Measurements from ENCODE around the gene OR51L1.

Gene OR51L1

DNA sequence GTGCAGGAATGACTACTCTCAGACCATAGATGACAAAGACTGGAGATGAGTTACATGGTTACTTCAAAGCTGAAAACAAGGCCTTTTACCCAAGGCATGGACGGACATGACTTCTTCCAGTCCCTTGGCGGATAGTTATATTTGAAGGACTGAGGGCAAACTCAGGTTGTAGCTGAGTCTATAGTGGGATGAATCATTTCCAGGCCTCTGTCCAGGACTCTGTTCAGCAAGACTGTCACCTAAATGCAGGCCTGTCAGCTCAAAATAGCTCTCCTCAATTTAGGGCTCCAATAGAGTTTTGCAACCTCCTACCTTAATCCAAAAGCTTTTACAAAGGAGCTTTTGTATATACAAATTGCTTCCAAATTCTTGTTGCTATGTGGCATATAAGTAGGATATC is 27.3 kb downstream of the OR51L1 start:
- no peak for TF ChIP-seq GATA2 (IDR thresholded peaks at IDR 0.05; ENCODE audit: low read depth, low read length)
- TF ChIP-seq GATA3 (IDR thresholded peaks at IDR 0.05; ENCODE audit: low read depth, low read length): no peak

DNA sequence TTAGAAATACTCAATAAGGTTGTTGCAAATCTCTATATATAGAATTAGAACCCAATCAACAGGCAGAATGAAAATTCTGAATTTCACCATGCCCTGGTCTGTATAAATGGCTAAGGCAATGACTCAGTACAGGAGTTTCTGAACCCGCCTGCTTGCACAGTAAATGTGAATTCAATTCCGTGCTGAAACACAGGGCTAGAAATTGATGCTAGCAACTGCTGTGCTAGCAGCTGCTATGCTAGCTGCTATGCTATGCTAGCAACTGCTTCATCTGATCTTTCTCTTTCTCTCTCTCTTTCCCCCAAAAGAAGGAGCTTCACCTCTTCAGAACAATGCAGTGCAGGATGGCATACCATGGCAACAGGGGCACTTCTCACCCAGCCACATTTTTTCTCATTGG is 42.0 kb downstream of the OR51L1 start:
- no peak for TF ChIP-seq GATA3 (IDR thresholded peaks at IDR 0.05; ENCODE audit: low read depth, low read length)
- TF ChIP-seq GATA2 (IDR thresholded peaks at IDR 0.05; ENCODE audit: low read depth, low read length): no peak

DNA sequence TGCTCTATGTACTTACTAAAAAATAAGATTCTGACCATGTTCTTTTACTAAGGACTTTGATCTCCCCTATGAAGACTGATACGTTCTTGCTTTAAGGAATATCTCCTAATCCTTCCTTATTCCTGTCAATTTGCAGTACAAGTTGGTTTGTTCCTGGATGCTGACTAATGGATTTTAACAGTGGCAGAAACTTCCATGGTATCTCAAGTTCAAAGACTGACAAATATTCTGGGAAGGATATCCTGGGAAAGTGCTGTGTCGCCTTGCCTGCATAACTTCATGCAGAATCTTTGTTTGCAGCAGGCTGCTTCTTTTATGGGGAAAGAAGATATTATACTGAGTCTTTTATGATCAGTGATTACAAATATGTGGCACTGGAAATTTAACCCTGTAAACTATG is 43.3 kb downstream of the OR51L1 start:
- no peak for TF ChIP-seq GATA3 (IDR thresholded peaks at IDR 0.05; ENCODE audit: low read depth, low read length)
- no peak for TF ChIP-seq GATA2 (IDR thresholded peaks at IDR 0.05; ENCODE audit: low read depth, low read length)

DNA sequence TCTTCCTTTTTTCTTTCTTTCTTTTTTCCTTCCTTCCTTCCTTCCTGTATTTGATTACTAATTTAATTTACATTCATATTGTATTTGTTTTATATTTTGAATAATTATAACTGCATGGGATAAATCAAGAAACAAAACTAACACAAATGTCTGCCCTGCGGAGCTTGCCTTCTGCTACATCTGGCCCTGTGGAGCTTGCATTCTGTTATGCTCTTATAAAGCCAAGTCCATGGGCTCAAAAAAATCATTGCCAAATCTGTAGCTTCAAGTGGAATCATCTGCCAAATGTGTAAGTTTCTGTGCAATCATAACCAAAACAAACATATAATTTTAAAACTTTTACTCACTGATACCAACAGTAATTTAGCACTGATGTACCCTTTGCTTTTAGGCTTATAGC is 43.7 kb downstream of the OR51L1 start:
- no peak for TF ChIP-seq GATA2 (IDR thresholded peaks at IDR 0.05; ENCODE audit: low read depth, low read length)

DNA sequence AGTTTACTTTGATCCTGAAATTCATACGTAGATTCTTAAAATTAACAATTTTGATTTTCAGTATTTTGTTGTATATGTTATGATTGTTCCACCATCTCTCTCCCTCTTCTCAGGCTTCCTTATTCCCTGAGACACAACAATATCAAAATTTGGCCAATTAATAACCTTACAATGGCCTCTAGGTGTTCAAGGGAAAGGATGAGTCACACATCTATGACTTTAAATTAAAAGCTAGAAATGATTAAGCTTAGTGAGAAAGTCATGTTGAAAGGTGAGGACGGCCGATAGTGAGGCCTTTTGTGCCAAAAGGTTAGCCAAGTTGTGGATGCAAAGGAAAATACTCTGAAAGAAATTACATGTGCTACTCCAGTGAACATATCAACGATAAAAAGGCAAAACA is 46.2 kb downstream of the OR51L1 start:
- TF ChIP-seq GATA2 (IDR thresholded peaks at IDR 0.05; ENCODE audit: low read depth, low read length) (no peak), GATA3 (IDR thresholded peaks at IDR 0.05; ENCODE audit: low read depth, low read length) (no peak)

DNA sequence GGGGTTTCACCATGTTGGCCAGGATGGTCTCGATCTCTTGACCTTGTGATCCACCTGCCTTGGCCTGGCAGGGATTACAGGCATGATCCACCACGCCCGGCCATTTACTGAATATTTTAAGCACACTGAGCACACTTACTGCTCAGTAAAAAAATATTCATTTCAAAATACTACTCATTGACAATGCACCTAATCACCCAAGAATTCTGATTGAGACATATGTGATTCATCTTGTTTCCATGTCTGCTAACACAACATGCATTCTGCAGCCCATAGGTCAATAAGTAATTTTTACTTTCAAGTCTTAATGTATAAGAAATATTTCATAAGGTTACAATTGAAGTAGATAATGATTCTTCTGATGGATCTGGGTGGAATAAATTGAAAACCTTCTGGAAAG is 47.4 kb downstream of the OR51L1 start:
- TF ChIP-seq GATA2 (IDR thresholded peaks at IDR 0.05; ENCODE audit: low read depth, low read length) (no peak), GATA3 (IDR thresholded peaks at IDR 0.05; ENCODE audit: low read depth, low read length) (no peak)

DNA sequence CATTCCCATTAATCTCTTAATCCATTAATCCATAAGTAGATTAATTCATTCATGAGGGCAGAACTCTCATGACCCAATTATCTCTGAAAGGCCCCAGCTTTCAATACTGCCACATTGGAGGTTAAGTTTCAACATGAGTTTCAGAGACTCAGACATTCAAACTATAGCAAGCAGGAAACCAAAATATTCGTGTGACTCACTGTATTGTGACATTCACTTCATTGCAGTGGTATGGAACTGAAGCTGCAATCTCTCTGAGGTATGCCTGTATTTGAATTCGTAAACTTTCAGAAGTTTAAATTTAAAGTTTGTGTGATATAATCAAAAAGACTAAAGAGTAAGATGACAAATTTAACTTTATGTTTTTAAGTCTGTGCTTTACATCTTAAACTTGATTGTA is 48.7 kb downstream of the OR51L1 start:
- no peak for TF ChIP-seq GATA3 (IDR thresholded peaks at IDR 0.05; ENCODE audit: low read depth, low read length)
- TF ChIP-seq GATA2 (IDR thresholded peaks at IDR 0.05; ENCODE audit: low read depth, low read length): no peak

DNA sequence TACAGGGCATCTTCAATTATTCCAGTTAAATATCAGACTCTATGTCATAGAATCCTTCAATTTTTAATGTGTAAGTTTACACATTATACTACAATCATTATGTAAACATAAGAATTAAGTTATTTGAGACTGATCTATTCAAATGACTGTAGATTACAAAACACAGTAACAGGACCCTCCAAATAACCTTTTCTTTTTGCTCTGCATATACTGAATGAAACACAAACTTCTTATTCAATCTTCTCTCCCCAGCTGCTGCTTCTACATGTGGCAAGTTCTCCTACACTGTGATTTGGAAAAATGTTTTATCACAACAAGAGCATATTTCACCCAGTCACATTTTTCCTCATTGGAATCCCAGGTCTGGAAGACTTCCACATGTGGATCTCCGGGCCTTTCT is 51.6 kb downstream of the OR51L1 start, which contains the start of gene OR52J3:
Gene OR52J3 (plus strand): TSS at position 301 of the 400 bp plus-strand sequence. CDS start 0 bp downstream, at position 301.
- no peak for TF ChIP-seq GATA3 (IDR thresholded peaks at IDR 0.05; ENCODE audit: low read depth, low read length)
- TF ChIP-seq GATA2 (IDR thresholded peaks at IDR 0.05; ENCODE audit: low read depth, low read length): no peak

DNA sequence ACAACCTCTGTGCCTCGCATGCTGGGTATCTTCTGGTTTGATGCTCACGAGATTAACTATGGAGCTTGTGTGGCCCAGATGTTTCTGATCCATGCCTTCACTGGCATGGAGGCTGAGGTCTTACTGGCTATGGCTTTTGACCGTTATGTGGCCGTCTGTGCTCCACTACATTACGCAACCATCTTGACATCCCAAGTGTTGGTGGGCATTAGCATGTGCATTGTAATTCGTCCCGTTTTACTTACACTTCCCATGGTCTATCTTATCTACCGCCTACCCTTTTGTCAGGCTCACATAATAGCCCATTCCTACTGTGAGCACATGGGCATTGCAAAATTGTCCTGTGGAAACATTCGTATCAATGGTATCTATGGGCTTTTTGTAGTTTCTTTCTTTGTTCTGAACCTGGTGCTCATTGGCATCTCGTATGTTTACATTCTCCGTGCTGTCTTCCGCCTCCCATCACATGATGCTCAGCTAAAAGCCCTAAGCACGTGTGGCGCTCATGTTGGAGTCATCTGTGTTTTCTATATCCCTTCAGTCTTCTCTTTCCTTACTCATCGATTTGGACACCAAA is 52.2 kb downstream of the OR51L1 start:
- TF ChIP-seq GATA3 (IDR thresholded peaks at IDR 0.05; ENCODE audit: low read depth, low read length) (no peak), GATA2 (IDR thresholded peaks at IDR 0.05; ENCODE audit: low read depth, low read length) (no peak)

Measured in SH-SY5Y (cell line).